HG02938 (cell line): Measurements from ENCODE around the gene WIPF1.

Source experiments
- ATAC-seq: cut with Tn5 transposase; IDR thresholded peaks from one replicate; pipeline ENCODE4 v1.9.1; 2021; ENCODE audit warnings: mild to moderate bottlenecking, moderate library complexity; ENCODE audit not compliant: unreplicated experiment

WIPF1 gene

GRCh38 chr2:174597345-174598047 lies at the start of gene WIPF1:
Gene WIPF1 (minus strand): TSS chr2:174597804. CDS start chr2:174585573, 12,231 bp downstream.
- ATAC-seq, result peak; percentile 53

GRCh38 chr2:174645296-174645695 lies 47.7 kb upstream of the WIPF1 start:
- no peak for ATAC-seq

- ATAC-seq, result no peak
Observed at GRCh38 chr2:174644406-174644805, 46.8 kb upstream of the WIPF1 start.

GRCh38 chr2:174643356-174643755 lies 45.8 kb upstream of the WIPF1 start:
- no peak for ATAC-seq

GRCh38 chr2:174641168-174641567 lies 43.6 kb upstream of the WIPF1 start:
- no peak for ATAC-seq

GRCh38 chr2:174636987-174637386 lies 39.4 kb upstream of the WIPF1 start:
- no peak for ATAC-seq

- ATAC-seq, result no peak
Observed at GRCh38 chr2:174635776-174636404, 38.3 kb upstream of the WIPF1 start.

- ATAC-seq, result no peak
Observed at GRCh38 chr2:174635015-174635593, 37.5 kb upstream of the WIPF1 start.

GRCh38 chr2:174634130-174635014 lies 36.8 kb upstream of the WIPF1 start:
- peak; percentile 72 for ATAC-seq

- no peak for ATAC-seq
Observed at GRCh38 chr2:174633623-174633930, 36.0 kb upstream of the WIPF1 start.

GRCh38 chr2:174632841-174633622 lies 35.4 kb upstream of the WIPF1 start:
- ATAC-seq, result peak; percentile 56

- ATAC-seq, result no peak
Observed at GRCh38 chr2:174631009-174631981, 33.7 kb upstream of the WIPF1 start.

GRCh38 chr2:174630107-174630506 lies 32.5 kb upstream of the WIPF1 start:
- ATAC-seq, result no peak

- ATAC-seq, result no peak
Observed at GRCh38 chr2:174629506-174629905, 31.9 kb upstream of the WIPF1 start.

GRCh38 chr2:174628528-174629169 lies 31.0 kb upstream of the WIPF1 start:
- no peak for ATAC-seq

- no peak for ATAC-seq
Observed at GRCh38 chr2:174627216-174627615, 29.6 kb upstream of the WIPF1 start.

- no peak for ATAC-seq
Observed at GRCh38 chr2:174624895-174625430, 27.4 kb upstream of the WIPF1 start.

- ATAC-seq, result peak; percentile 53
Observed at GRCh38 chr2:174623690-174624089, 26.1 kb upstream of the WIPF1 start.
